HG03354 (cell line): Measurements from ENCODE around the gene IL19.
A peak's percentile ranks its signal among the peaks of the same experiment; 100 is the strongest.
"Not testable (repeated sequence)": the region's sequence is repeated elsewhere in the genome, so short reads cannot be mapped to it uniquely, and the experiment has no call there.

Experiments
- ATAC-seq: cut with Tn5 transposase; IDR thresholded peaks from one replicate; pipeline ENCODE4 v1.9.1; 2021; ENCODE audit warnings: mild to moderate bottlenecking; ENCODE audit not compliant: unreplicated experiment, poor library complexity, severe bottlenecking

Gene IL19

GRCh38 chr1:206768472-206769303 lies 1.9 kb upstream of the IL19 start:
- peak; percentile 8 for ATAC-seq

DNA sequence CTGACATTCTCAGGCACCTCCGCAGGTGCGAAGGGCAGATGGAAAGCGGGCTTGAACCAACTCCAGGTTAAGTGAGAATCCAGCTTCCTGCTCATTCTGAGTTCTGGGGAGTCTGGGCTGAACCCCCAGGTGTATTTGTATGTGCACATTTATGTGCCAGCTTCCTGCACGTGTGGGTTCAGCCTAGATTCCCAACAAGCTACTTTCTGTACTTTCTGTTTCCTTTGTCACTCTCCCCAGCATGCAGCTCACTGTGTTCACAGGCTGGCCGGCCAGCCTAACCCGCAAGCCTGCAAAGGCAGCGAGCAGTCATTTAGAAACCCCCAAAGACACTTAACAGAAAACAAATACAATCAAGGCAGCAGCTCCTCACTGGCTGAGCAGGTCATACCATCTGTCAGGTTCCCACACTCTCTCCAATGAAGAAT lies 1.3 kb upstream of the IL19 start:
- peak; percentile 64 for ATAC-seq

DNA sequence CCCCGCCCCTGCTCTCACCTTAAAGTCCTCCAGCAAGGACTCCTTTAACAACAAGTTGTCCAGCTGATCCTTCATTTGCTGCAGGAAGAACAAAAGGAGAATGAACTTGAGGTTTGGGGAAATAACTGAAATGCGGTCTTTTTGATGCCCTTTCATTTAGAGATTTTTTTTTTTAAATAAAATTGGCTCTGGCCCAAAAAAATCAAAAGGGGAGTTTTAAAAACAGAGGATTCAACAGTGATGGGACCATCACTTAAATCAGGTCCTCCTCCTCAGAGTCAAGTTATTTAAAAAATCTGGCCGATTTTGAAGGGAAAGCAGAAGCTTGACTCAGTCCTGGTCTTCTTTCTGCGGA lies 742 bp downstream of the IL19 start:
- no peak for ATAC-seq

DNA sequence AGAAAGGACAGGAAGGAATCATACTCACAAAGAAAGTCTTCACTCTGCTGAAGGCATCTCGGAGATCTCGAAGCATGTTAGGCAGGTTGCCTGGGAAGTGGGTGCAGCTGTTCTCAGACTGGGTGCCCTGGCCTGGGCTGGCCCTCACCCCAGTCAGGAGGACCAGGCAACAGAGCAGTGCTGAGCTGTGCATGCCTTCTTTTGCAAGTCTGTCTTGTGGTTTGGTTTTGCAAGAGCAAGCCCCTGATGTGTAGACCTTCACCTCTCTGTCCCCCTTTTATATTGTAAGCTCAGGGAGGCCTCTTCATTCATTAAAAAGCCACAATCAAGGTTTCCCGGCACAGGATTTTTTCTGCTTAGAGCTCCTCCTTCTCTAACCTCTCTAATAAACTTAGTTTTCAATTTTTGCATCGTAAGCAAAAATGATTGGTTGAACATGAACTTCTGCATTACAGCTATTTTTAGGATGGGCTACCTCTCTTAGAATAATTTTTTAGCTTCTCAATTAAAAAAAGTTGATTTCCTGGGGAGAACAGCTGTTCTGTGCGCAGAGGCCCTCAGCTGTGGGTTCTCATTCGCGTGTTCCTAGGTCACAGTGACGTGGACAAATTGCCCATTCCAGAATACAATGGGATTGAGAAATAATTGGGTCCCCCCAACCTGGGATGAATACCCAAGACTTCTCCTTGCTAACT lies 1.8 kb downstream of the IL19 start, which contains the start of gene IL10:
TSS of gene IL10 (minus strand) at position 252 of the 695 bp plus-strand sequence. CDS start at position 193, 59 bp downstream.
- ATAC-seq: no peak

DNA sequence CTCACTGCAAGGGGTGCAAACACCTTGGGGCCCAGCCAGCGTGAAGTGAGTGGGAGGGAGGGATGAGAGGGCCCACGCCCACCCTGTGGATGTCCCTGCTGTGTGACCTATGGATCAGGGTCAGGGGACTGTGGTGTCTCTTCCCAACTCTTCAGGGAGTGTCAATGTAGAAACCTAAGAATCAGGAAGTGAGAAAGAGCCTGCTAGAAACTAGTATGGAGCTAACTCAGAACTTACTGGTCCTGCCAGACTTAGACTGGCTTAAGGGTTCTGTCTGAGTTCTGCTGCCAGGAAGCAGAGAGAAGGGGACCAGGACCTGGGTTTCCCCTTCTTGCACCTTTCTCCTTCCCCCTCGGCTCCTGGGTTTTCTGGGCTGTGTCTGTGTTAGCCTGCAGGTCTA lies 3.5 kb downstream of the IL19 start:
- ATAC-seq: no peak

DNA sequence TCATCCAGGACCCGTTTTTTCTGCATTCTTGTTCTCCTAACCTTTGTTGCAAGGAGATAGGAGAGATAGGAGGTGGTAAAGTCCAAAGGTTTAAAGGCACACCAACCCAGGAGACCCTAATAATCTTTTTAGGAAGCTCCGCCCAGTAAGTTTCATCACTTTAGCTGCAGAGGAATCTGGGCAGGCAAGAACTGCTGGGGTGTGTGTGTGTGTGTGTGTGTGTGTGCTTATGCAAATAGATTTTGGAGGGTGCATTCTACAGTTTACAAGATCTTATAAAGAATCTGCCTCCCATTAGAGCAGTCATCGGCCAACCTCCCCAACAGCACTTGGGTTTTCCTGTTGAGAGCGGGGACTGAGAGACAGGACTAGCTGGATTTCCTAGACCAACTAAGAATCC lies 5.7 kb downstream of the IL19 start:
- ATAC-seq: no peak

- no peak for ATAC-seq
Observed at GRCh38 chr1:206778031-206778430, 7.5 kb downstream of the IL19 start.

DNA sequence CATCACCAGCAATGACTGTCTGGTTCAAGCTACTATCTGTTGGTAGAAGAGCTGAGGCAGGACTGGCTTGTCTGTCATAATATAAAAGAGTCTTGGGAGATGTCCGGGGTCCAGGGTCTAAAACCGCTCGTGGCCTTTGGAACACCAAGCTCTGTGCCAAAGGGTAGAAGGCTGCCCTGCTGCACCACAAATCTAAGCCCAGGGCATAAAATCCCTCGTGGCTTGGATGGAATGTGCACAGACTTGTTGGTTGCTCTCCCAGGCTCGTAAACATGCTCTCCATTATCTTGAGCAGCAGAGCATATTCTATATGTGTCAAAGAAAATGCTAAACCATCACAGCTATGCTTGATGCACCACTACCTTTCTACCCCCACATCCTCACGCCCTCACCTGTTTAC lies 8.3 kb downstream of the IL19 start:
- ATAC-seq: not testable (repeated sequence)

DNA sequence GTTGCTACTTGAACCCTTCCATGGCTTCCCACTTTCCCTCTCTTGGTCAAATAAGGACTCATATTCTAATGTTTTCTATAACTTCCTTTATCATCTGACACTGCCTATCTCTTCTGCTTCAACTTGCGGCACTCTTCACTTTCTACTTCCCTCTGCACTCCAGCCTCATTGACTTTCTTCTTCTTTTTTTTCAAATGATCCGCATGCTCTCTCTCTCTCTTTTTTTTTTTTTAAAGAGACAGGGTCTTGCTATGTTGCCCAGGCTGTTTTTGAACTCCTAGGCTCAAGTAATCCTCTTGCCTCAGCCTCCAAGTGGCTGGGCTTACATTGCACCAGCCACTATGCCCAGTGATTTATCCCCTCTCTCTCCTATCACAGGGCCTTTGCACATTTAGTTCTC lies 9.1 kb downstream of the IL19 start:
- no peak for ATAC-seq

DNA sequence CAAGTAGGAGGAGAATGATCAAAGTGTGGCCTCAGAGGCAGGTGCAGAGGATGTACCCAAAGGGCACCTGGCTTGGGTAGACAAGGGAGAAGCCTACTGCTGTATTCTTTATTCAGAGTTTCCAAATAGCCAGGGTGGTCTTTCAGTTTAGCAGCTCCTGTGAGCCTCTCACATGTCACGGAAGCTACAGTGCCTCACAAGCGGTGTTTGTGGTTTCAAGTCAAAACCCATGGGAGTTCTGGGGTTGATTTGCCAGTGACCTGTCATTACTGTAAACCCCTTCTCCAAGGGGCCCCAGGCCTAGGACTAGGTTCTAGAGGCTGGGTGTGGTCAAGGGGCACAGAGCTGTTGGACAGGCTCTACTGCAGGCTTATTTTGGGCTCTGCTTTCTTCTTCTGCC lies 11.9 kb downstream of the IL19 start:
- ATAC-seq: peak; percentile 65

DNA sequence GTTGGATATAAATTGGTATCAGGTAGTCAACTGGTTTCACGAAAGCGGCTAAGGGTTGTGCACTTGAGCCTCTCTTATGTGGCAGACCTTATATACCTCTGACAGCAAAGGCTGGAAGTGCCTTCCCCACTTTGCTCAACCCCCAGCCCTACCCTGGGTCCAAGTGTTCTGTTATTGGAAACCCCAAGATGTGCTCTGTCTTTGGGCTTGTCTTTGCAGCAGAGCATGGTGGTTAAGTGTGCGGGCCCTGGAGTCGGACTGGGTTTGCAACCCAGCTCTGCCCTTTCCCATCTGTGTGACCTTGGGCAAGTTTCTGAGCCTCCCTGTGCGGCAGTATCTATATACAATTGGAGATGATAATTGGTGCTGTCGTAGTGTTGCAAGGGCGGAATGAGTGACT lies 12.9 kb downstream of the IL19 start:
- no peak for ATAC-seq

DNA sequence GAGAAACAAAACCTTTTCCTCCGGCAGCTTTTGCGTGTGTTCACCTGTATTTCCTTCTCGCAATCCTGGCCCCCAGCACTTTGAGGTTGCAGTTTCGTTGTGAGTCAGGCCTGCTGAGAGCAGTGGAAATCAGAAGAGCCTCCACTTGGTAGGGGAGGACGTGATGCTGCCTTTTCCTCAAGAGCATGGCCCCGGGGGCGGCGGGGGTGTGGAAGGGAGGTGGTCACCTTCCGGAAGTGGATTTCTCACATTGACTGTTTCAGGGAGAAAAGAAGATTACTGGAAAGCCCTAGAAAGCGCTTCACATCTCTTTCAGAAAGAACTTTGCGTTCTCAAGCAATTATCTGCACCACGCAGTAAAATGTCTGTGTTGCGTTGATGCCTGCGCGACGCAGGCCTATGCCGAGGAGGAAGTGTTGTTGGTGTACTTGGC lies 13.9 kb downstream of the IL19 start:
- ATAC-seq: peak; percentile 61

DNA sequence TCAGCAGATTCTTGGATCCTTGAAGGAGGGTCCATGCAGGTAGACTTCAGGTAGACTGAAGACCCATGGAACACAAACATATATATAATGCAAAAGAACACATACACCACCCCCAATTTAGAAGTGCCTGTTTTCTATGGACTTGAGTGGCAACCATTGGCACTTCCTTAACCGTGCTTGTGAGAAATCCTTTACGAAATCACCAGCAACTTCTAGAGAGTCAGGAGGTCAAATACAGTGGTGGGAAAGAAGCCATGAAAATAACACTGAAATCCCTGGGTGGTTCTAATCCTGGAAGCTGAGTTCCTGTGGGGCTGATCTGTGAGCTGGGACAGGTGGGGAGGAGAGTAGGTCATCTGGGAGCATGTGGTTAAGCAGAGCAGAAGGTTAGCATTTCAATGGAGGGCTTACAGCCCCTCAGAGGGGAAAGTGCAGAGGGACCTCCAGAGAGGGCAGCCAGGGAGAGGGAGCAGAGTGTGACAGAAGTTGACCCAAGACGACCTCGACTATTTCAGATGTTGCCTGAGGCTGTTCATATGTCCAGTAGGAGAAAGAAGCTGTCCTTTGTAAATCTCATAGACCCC lies 14.7 kb downstream of the IL19 start:
- no peak for ATAC-seq

GRCh38 chr1:206786212-206786886 lies 15.8 kb downstream of the IL19 start:
- no peak for ATAC-seq

GRCh38 chr1:206787891-206788290 lies 17.3 kb downstream of the IL19 start:
- ATAC-seq: no peak

DNA sequence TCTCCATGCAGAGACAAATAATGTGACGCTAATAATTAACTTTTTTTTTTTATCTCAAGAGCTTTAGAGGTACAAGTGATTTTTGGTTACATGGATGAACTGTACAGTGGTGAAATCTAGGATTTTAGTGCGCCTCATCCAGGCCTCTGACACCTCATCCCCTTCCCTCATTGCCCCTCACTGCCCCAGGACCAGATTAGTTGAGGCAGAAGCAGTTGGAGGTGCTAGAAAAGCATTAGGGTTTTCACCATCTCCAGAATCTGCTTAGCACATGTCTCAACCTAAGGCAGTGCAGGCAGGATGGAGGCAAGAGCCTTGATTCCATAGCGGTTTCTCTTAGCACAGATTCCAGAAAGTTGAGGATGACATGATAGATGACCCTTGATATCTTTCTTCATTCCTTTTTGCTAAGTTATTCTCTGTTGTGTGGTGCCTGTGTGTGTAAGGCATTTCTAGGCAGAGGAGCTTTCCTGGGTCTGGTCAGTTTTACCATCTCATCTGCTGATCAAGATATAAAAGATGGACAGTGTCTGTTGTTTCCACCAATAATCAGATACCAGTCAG lies 18.0 kb downstream of the IL19 start:
- ATAC-seq: no peak

GRCh38 chr1:206790502-206791250 lies 20.1 kb downstream of the IL19 start:
- ATAC-seq: peak; percentile 42

- ATAC-seq: peak; percentile 58
Observed at GRCh38 chr1:206792939-206793607, 22.5 kb downstream of the IL19 start.

GRCh38 chr1:206793620-206794019 lies 23.0 kb downstream of the IL19 start:
- no peak for ATAC-seq
